Spleen (tissue), 11 donors: ENCODE data around the gene CTTNBP2NL. TPM values are rescaled to one million over a fixed set of nuclear protein-coding genes. Genes with fewer than 3 reads are reported as not detected.
"Not testable (repeated sequence)": the region's sequence is repeated elsewhere in the genome, so short reads cannot be mapped to it uniquely, and the experiment has no call there.

Experiments
- DNase-seq: peaks from one replicate; pipeline ENCODE4 v3.0.0-alpha.2; 2020
- H3K27ac ChIP-seq, 8 donors: fragments of 200-600 bp; sonication (generic) in 7 of 8; 1 replicate in 4 of 8; 2 replicates in 4 of 8; pipeline versions ENCODE4 v1.5.0 to v1.8.0; 2016 to 2021; ENCODE audit warnings: inconsistent platforms in 4 of 8, mild to moderate bottlenecking in 4 of 8, moderate library complexity in 1 of 8
- H3K27me3 ChIP-seq, 7 donors: fragments of 200-600 bp; sonication (generic) in 6 of 7; replicated peaks in 1 of 7; 1 replicate in 4 of 7; 2 replicates in 3 of 7; pipeline versions ENCODE4 v1.5.0 to v1.8.0; 2016 to 2021; ENCODE audit warnings: inconsistent platforms in 3 of 7, mild to moderate bottlenecking in 1 of 7
- H3K36me3 ChIP-seq, 6 donors: fragments of 200-600 bp; sonication (generic) in 5 of 6; 1 replicate in 4 of 6; 2 replicates in 2 of 6; pipeline versions ENCODE4 v1.5.0 to v1.8.0; 2016 to 2021; ENCODE audit warnings: inconsistent platforms in 2 of 6
- H3K4me1 ChIP-seq, 6 donors: fragments of 200-600 bp; sonication (generic) in 5 of 6; 1 replicate in 3 of 6; 2 replicates in 3 of 6; pipeline versions ENCODE4 v1.5.0 to v1.8.0; 2016 to 2021; ENCODE audit warnings: inconsistent platforms in 3 of 6
- H3K4me3 ChIP-seq, 8 donors: fragments of 200-600 bp; sonication (generic) in 7 of 8; 1 replicate in 4 of 8; 2 replicates in 4 of 8; pipeline versions ENCODE4 v1.5.0 to v1.8.0; 2016 to 2021; ENCODE audit warnings: inconsistent platforms in 4 of 8, mild to moderate bottlenecking in 4 of 8, moderate library complexity in 2 of 8
- H3K9me3 ChIP-seq, 8 donors: fragments of 200-600 bp; sonication (generic) in 7 of 8; 1 replicate in 4 of 8; 2 replicates in 4 of 8; pipeline versions ENCODE4 v1.5.0 to v1.8.0; 2016 to 2021; ENCODE audit warnings: inconsistent platforms in 4 of 8
- POLR2A ChIP-seq, 3 donors: fragments of 450-650 bp; IDR thresholded peaks; one replicate each; pipeline ENCODE4 v1.5.1; 2017; ENCODE audit warnings: antibody characterized with exemption in 3 of 3, mild to moderate bottlenecking in 1 of 3
- POLR2AphosphoS5 ChIP-seq, 3 donors: sonication (generic); formaldehyde crosslinking; IDR thresholded peaks; one replicate each; pipeline ENCODE4 v1.5.1; 2017; ENCODE audit warnings: antibody characterized with exemption in 3 of 3
- WGBS, 5 donors: extraction: QIAGEN DNeasy Blood & Tissue Kit in 3 of 5; methylation state at CpG; one replicate each; pipeline versions ENCODE4 v1.1.5 to v1.1.7; 2013 to 2018; 5-methylcytosine and 5-hydroxymethylcytosine counted together
- intact Hi-C: fragments of 100-400 bp; cut with DNase I; formaldehyde crosslinking; loops from one replicate; pipeline ENCODE4 v1.15.0; 2023; ENCODE audit warnings: low total_unique reads
- polyA plus RNA-seq, 3 donors: library from polyadenylated mRNA; stranded (reverse); fragments of 200-250 nt; gene quantifications; one replicate each; pipeline ENCODE4 v1.2.1, GENCODE V29; 2013
- total RNA-seq, 7 donors: library from RNA; depleted of rRNA in 3 of 7; stranded (reverse); fragments of >200 nt in 3 of 7; fragmentation: NEBNext Ultra II Directional in 4 of 7; extraction: Animal tissue kit (Norgen Biotek cat#: 25700) in 4 of 7; gene quantifications; one replicate each; pipeline versions ENCODE4 v1.1.0 to v1.2.1, GENCODE V29; 2016 to 2021
- TF ChIP-seq, protein P1 (sequence below), 11 experiments: fragments of 200-600 bp in 7 of 11; fragments of 450-650 bp in 4 of 11; sonication (generic) in 4 of 11; IDR thresholded peaks in 8 of 11; conservative IDR thresholded peaks in 3 of 11; 1 replicate in 7 of 11; 2 replicates in 4 of 11; pipeline versions ENCODE4 v1.4.0 to v1.8.0; 2016 to 2021; ENCODE audit warnings: antibody characterized with exemption in 11 of 11, inconsistent platforms in 4 of 11, mild to moderate bottlenecking in 1 of 11
- donor health status: healthy with polysubstance abuse.
- donor health status: DM: no; HTN: no; CAD: no; lungs with moderate emphysema.
- donor health status: DM: no; HTN: no; CAD: no.
- donor health status: Bipolar disorder and iron deficiency.
- donor health status: healthy.
- donor health status: DM: no; HTN: no; CAD: no.
- donor health status: DM: yes; HTN: yes; CAD: no.

The CTTNBP2NL gene
- total and polyA plus RNA-seq, 10 donors = 1.9 to 48.1 (median 24.0) TPM

DNA sequence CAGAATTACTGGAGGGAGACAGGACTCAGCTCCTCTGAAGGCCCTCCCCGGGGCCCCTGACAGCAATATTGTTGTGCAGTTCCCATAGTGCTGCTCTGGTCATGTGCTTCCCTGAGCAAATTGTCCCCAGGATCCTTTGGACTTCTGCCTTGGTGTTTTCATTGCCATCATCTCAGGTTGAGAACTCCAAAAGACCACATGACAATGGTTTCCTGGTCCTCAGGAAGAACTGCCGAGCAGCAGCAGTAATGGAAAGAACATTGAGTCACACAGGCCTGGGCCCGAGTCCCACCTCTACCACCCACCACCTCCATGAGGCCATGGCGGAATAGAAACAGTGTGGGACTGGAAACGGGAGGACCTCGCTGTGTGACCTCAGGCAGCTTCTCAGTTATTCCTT lies 6.3 kb upstream of the CTTNBP2NL start:
- H3K27ac ChIP-seq = no peak overlapping the region
- no peaks in the 10 kb centered on the region for H3K9me3 ChIP-seq
- H3K27me3 ChIP-seq = peaks cover 0 to 13% (median 0%) of the 10 kb centered on the region in 7 donors
- TF ChIP-seq POLR2AphosphoS5 (IDR thresholded peaks at IDR 0.05) (no peak), POLR2A (IDR thresholded peaks at IDR 0.05) (no peak)
- TF ChIP-seq, protein P1, sequence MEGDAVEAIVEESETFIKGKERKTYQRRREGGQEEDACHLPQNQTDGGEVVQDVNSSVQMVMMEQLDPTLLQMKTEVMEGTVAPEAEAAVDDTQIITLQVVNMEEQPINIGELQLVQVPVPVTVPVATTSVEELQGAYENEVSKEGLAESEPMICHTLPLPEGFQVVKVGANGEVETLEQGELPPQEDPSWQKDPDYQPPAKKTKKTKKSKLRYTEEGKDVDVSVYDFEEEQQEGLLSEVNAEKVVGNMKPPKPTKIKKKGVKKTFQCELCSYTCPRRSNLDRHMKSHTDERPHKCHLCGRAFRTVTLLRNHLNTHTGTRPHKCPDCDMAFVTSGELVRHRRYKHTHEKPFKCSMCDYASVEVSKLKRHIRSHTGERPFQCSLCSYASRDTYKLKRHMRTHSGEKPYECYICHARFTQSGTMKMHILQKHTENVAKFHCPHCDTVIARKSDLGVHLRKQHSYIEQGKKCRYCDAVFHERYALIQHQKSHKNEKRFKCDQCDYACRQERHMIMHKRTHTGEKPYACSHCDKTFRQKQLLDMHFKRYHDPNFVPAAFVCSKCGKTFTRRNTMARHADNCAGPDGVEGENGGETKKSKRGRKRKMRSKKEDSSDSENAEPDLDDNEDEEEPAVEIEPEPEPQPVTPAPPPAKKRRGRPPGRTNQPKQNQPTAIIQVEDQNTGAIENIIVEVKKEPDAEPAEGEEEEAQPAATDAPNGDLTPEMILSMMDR (IDR thresholded peaks at IDR 0.05 in 8 of 11, conservative IDR thresholded peaks at IDR 0.05 in 3 of 11) = no peak
- DNase-seq = no peak
- no peak overlapping the region for H3K4me3 ChIP-seq
- WGBS, 5 donors = 70 to 85% (median 74%) methylated on average over 6 of the region's 6 CpGs
- intact Hi-C loops = loop anchor here (2.0 to 10.0 kb wide), 3 partner anchors 77 to 318 kb away; partner anchors contain the start of genes CAPZA1, RHOC and ST7L
- no peaks in the 10 kb centered on the region for H3K36me3 ChIP-seq
- peaks cover 5 to 40% (median 27%) of the 10 kb centered on the region in 6 donors for H3K4me1 ChIP-seq

DNA sequence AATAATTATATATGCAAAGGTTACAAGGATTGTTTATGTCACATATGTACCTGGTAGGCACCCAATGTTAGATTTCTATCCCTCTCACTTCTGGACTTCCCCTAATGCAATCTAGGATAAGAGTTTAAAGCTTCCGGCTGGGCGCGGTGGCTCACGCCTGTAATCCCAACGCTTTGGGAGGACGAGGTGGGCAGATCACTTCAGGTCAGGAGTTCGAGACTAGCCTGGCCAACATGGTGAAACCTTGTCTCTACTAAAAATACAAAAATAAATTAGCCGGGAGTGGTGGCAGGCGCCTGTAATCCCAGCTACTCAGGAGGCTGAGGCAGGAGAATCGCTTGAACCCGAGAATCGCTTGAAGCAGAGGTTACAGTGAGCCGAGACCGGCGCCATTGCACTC lies 5.7 kb upstream of the CTTNBP2NL start:
- intact Hi-C loops = loop anchor here (2.0 to 10.0 kb wide), 3 partner anchors 76 to 317 kb away; partner anchors contain the start of genes CAPZA1, RHOC and ST7L
- peak overlapping the region in 5 of 8 donors; percentile 52 to 88 (median 69) for H3K27ac ChIP-seq
- DNase-seq, H3K9me3 ChIP-seq, H3K36me3 ChIP-seq: not testable (repeated sequence)
- peaks cover 12 to 47% (median 33%) of the 10 kb centered on the region in 6 donors for H3K4me1 ChIP-seq
- WGBS, 5 donors = 58 to 71% (median 69%) methylated on average over 15 of the region's 15 CpGs
- peaks cover 0 to 13% (median 0%) of the 10 kb centered on the region in 7 donors for H3K27me3 ChIP-seq
- H3K4me3 ChIP-seq = peak overlapping the region in 5 of 8 donors; percentile 17 to 60 (median 24)

DNA sequence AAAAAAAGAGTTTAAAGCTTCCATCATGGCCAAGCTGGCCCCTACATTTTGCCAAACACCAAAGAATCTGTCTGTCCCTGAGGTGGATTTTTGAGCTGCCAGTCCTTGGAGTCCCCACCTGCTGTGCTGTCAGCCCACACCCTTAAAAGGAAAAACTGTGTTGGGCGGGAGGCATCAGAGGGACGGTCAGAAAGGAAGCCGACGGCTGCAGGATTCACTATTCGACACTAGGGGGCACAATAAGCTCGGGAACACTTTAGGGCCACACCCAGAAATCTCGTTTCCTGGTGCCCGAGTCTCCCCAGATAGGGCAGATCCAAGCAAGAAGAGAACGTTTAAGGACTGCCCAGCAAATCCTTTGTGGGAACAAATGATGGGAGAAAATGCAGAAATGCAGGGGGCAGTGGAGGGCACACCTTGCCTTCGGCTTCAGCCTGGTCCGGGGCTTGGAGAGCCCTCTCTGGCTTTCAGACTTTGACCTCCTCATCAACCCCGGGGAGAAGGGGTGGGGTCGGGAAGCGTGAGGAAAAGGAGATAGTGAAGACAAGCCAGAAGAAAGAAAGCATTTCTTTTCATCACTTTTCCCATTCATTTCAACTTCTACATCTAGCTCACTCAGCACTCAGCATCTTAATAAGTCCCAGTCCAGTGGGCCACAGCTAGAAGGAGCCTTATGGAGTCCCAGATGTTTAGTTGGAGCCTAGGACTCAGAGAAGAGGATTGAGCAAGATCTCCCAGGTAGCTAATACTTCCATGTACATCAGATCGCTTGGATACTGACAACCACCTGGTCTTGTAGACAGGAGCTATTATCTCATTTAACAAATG lies 5.0 kb upstream of the CTTNBP2NL start:
- WGBS, 5 donors = 8 to 10% (median 8%) methylated on average over 15 of the region's 15 CpGs
- no peaks in the 10 kb centered on the region for H3K36me3 ChIP-seq
- H3K4me1 ChIP-seq = peaks cover 15 to 53% (median 36%) of the 10 kb centered on the region in 6 donors
- H3K9me3 ChIP-seq = no peaks in the 10 kb centered on the region
- peaks cover 0 to 8% (median 0%) of the 10 kb centered on the region in 7 donors for H3K27me3 ChIP-seq
- peak; percentile 87 for DNase-seq
- peak overlapping the region; percentile 4 to 88 (median 69) for H3K27ac ChIP-seq
- H3K4me3 ChIP-seq = peak overlapping the region in 5 of 8 donors; percentile 17 to 60 (median 24)
- TF ChIP-seq POLR2AphosphoS5 (IDR thresholded peaks at IDR 0.05) = peak in 2 of 3 donors; percentile 43 to 69
- no peak for TF ChIP-seq POLR2A (IDR thresholded peaks at IDR 0.05)
- TF ChIP-seq, protein P1 (IDR thresholded peaks at IDR 0.05 in 8 of 11, conservative IDR thresholded peaks at IDR 0.05 in 3 of 11) = peak; percentile 92 to 98 (median 96)
- intact Hi-C loops = loop anchor here (2.0 to 10.0 kb wide), 3 partner anchors 76 to 316 kb away; partner anchors contain the start of genes CAPZA1, RHOC and ST7L

DNA sequence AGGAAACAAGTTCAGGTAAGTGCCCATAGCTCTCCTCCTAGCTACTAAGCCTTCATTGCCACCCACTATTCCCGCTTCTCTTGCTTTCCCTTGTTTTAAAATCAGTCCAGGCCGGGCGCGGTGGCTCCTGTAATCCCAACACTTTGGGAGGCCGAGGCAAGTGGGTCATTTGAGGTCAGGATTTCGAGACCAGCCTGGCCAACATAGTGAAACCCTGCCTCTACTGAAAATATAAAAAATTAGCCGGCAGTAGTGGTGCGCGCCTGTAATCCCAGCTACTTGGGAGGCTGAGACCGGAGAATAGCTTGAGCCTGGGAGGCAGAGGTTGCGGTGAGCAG lies 4.4 kb upstream of the CTTNBP2NL start:
- Histone ChIP-seq H3K27me3 (peaks cover 0 to 6% (median 0%) of the 10 kb centered on the region in 7 donors), H3K36me3 (no peaks in the 10 kb centered on the region), H3K9me3 (no peaks in the 10 kb centered on the region), H3K4me1 (peaks cover 15 to 57% (median 38%) of the 10 kb centered on the region in 6 donors), H3K4me3 (peak overlapping the region in 3 of 8 donors; percentile 17 to 60 (median 38)), H3K27ac (peak overlapping the region; percentile 4 to 88 (median 69))
- intact Hi-C loops = loop anchor here (2.0 to 10.0 kb wide), 3 partner anchors 75 to 316 kb away; partner anchors contain the start of genes CAPZA1, RHOC and ST7L
- no peak for DNase-seq
- TF ChIP-seq, protein P1 (IDR thresholded peaks at IDR 0.05 in 8 of 11, conservative IDR thresholded peaks at IDR 0.05 in 3 of 11) = no peak
- no peak for TF ChIP-seq POLR2AphosphoS5 (IDR thresholded peaks at IDR 0.05)
- no peak for TF ChIP-seq POLR2A (IDR thresholded peaks at IDR 0.05)
- WGBS, 5 donors = 90 to 93% (median 92%) methylated on average over 11 of the region's 11 CpGs
